Renal cortical epithelial cell (primary cell): ENCODE data around the gene USP37. TPM values are rescaled to one million over a fixed set of nuclear protein-coding genes. Genes with fewer than 3 reads are reported as not detected.

Experiments
- DNase-seq: peaks from one replicate; pipeline ENCODE4 v3.0.0-alpha.2; 2011; ENCODE audit warnings: low read depth
- total RNA-seq: library from RNA; depleted of rRNA; stranded (reverse); fragments of >200 nt; gene quantifications from 2 replicates; pipeline ENCODE4 v1.2.3, GENCODE V29; 2014

Gene USP37
- total RNA-seq, 1 donor from 2014 or later = 12.2 TPM

DNA sequence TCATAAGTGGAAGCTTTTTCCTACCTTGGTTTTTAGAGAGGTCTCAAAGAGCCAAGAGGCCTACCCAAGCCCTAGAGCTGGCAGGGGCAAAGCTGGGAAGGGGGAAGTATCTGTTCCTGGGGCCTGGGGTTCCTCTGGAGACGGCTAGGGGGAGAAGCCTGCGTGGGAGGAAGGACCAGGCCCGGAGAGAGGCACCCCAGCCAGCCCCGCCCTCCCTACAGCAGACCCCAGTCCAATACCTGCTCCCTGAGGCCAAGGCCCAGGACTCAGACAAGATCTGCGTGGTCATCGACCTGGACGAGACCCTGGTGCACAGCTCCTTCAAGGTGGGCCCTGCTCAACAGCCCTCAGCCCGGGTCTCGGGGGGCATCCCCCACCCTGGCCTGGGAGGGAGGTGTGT is 166.3 kb downstream of the USP37 start:
- DNase-seq = no peak

DNA sequence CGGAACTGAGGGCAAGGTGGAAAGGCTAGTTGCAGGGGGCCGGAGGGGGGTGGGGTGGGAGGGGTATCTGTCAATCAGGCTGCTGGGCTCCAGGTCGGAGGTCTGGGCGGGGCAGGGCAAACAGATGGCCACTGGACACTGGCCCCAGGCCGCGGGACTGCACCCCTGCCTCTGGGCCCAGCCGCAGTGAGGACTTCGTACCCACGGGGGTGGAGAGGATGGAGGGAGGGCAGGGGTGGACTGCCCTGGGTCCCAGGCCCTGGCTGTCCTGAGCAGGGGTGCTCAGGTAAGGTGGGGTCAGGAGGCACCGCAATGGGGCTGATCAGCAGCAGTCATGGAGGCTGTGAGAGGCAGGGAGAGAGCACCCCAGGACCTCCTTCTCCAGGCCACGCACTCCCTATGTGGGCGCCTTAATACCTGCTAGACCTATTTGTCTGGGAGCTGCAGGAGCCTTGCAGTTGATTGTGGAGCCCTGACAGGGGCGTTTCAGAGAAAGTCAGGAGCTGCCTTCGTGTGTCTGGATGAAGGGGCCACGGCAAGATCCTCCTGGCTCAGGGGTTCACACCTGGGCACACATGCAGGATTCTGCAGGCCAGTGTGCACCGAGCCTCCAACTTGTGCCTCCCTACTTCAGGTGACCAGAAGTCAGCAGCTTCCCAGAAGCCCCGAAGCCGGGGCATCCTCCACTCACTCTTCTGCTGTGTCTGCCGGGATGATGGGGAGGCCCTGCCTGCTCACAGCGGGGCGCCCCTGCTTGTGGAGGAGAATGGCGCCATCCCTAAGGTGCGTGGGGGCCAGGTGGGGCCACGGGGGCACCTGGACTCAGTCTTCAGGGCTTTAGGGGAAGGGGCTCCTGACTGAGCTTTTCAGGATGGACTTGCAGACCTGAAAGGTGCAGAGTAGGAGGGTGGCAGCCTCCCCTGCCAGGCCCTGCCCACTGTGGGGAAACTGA is 166.9 kb downstream of the USP37 start:
- no peak for DNase-seq

Other genes with a start within 250 kb of the USP37 start
- gene CATIP, start 211.5 kb downstream of the USP37 start, total RNA-seq = 0.65 TPM in 1 of 2 replicates, not detected in the other
- gene SLC11A1, start 186.1 kb downstream of the USP37 start, total RNA-seq = 0.05 TPM in 1 of 2 replicates, not detected in the other
- 23.4 and 65.2 TPM in 2 replicates for gene CTDSP1, start 168.5 kb downstream of the USP37 start, total RNA-seq
- gene VIL1, start 149.2 kb downstream of the USP37 start, total RNA-seq = 0.05 TPM in 1 of 2 replicates, not detected in the other
- 29.4 and 43.9 TPM in 2 replicates for gene CNOT9, start 488 bp upstream of the USP37 start, total RNA-seq
- gene PLCD4, start 39.5 kb upstream of the USP37 start, total RNA-seq = 2.9 and 3.0 TPM in 2 replicates
- gene ZNF142, start 91.3 kb upstream of the USP37 start, total RNA-seq = 3.5 and 15.6 TPM in 2 replicates
- gene BCS1L, start 91.3 kb upstream of the USP37 start, total RNA-seq = 30.0 and 35.6 TPM in 2 replicates
- gene RNF25, start 103.7 kb upstream of the USP37 start, total RNA-seq = 21.1 and 29.5 TPM in 2 replicates
- gene STK36, start 103.7 kb upstream of the USP37 start, total RNA-seq = 9.2 and 50.5 TPM in 2 replicates
- gene TTLL4, start 142.5 kb upstream of the USP37 start, total RNA-seq = 4.9 and 17.9 TPM in 2 replicates
- gene CYP27A1, start 213.8 kb upstream of the USP37 start, total RNA-seq = 18.6 and 42.8 TPM in 2 replicates